Activated CD4-positive, alpha-beta memory T cell treated with anti-CD3 and anti-CD28 coated beads, Interleukin-2, amount 10 ng/mL, durations not matched to agents 7 days and 5 days (primary cell): ENCODE measurements around the gene PDK2. TPM values are rescaled to one million over a fixed set of nuclear protein-coding genes. Genes with fewer than 3 reads are reported as not detected.

ENCODE experiments used
- CTCF ChIA-PET: fragments of 350-600 bp; sonication (Branson Sonifier 250); formaldehyde crosslinking; loops from one replicate; lab custom pipeline; 2021; ENCODE audit warnings: antibody characterized with exemption, inconsistent platforms; lab: Charles Lee
- POLR2A ChIA-PET: fragments of 350-600 bp; sonication (Branson Sonifier 250); formaldehyde crosslinking; loops from one replicate; lab custom pipeline; 2021; ENCODE audit warnings: antibody characterized with exemption; lab: Charles Lee
- DNase-seq: peaks from one replicate; pipeline ENCODE4 v3.0.0-alpha.2; 2020
- H3K27ac Mint-ChIP-seq: one replicate; pipeline ENCODE4 v1.8.0; 2021; ENCODE audit warnings: mild to moderate bottlenecking, mixed read lengths
- H3K27me3 Mint-ChIP-seq: one replicate; pipeline ENCODE4 v1.8.0; 2021; ENCODE audit warnings: mixed read lengths
- H3K36me3 Mint-ChIP-seq: one replicate; pipeline ENCODE4 v1.8.0; 2021; ENCODE audit warnings: low read depth, mixed read lengths
- H3K4me1 Mint-ChIP-seq: one replicate; pipeline ENCODE4 v1.8.0; 2021; ENCODE audit warnings: mixed read lengths
- H3K4me3 Mint-ChIP-seq: one replicate; pipeline ENCODE4 v1.8.0; 2021; ENCODE audit warnings: mild to moderate bottlenecking, mixed read lengths
- H3K9me3 Mint-ChIP-seq: one replicate; pipeline ENCODE4 v1.8.0; 2021; ENCODE audit warnings: mixed read lengths
- total RNA-seq, 2 experiments: library from RNA; stranded (reverse); gene quantifications; one replicate each; pipeline ENCODE4 v1.2.3, GENCODE V29; 2021

PDK2 gene
- total RNA-seq, 2 experiments from 2014 or later, result 19.6 to 23.4 TPM

- H3K27ac Mint-ChIP-seq, result peak overlapping the region; percentile 81
- ChIA-PET CTCF (interaction anchor here (0.7 to 5.7 kb wide), 4 partner anchors 8 to 31 kb away, joined by 4 to 58 read pairs (median 21); no protein-coding TSS in a partner anchor), POLR2A (interaction anchor here (1.0 to 2.4 kb wide), 5 partner anchors 8 to 44 kb away, joined by 3 to 13 read pairs (median 4); no protein-coding TSS in a partner anchor)
- peak overlapping the region; percentile 88 for H3K4me3 Mint-ChIP-seq
- no peaks in the 10 kb centered on the region for H3K27me3 Mint-ChIP-seq
- DNase-seq, result no peak
- no peaks in the 10 kb centered on the region for H3K9me3 Mint-ChIP-seq
- H3K36me3 Mint-ChIP-seq, result peaks cover 65% of the 10 kb centered on the region
- H3K4me1 Mint-ChIP-seq, result peaks cover 60% of the 10 kb centered on the region
Observed at GRCh38 chr17:50147841-50148225, 52.7 kb downstream of the PDK2 start.

- POLR2A ChIA-PET, result interaction anchor here (1.0 to 2.4 kb wide), 6 partner anchors 8 to 54 kb away, joined by 3 to 13 read pairs (median 4); no protein-coding TSS in a partner anchor
- Mint-ChIP-seq H3K4me3 (peak overlapping the region; percentile 88), H3K27me3 (no peaks in the 10 kb centered on the region), H3K27ac (peak overlapping the region; percentile 81), H3K9me3 (no peaks in the 10 kb centered on the region), H3K36me3 (peaks cover 59% of the 10 kb centered on the region), H3K4me1 (peaks cover 54% of the 10 kb centered on the region)
- CTCF ChIA-PET, result interaction anchor here (0.7 to 5.7 kb wide), 5 partner anchors 8 to 31 kb away, joined by 3 to 58 read pairs (median 6); no protein-coding TSS in a partner anchor
- peak; percentile 57 for DNase-seq
Observed at GRCh38 chr17:50148226-50149090, 53.3 kb downstream of the PDK2 start.

GRCh38 chr17:50149091-50149416 lies 53.9 kb downstream of the PDK2 start:
- Mint-ChIP-seq H3K27ac (peak overlapping the region; percentile 75), H3K27me3 (no peaks in the 10 kb centered on the region), H3K4me3 (peak overlapping the region; percentile 88), H3K9me3 (no peaks in the 10 kb centered on the region), H3K36me3 (peaks cover 53% of the 10 kb centered on the region), H3K4me1 (peaks cover 48% of the 10 kb centered on the region)
- POLR2A ChIA-PET, result interaction anchor here (1.0 to 4.4 kb wide), 7 partner anchors 9 to 55 kb away, joined by 3 to 47 read pairs (median 6); no protein-coding TSS in a partner anchor
- CTCF ChIA-PET, result interaction anchor here (0.8 to 5.7 kb wide), 3 partner anchors 9 to 17 kb away, joined by 3 to 58 read pairs (median 36); no protein-coding TSS in a partner anchor
- no peak for DNase-seq

GRCh38 chr17:50149417-50150353 lies 54.5 kb downstream of the PDK2 start:
- Mint-ChIP-seq H3K4me3 (peak overlapping the region; percentile 88), H3K27me3 (no peaks in the 10 kb centered on the region), H3K27ac (peak overlapping the region; percentile 75), H3K4me1 (peaks cover 48% of the 10 kb centered on the region), H3K36me3 (peaks cover 46% of the 10 kb centered on the region), H3K9me3 (no peaks in the 10 kb centered on the region)
- ChIA-PET POLR2A (interaction anchor here (0.7 to 4.4 kb wide), 10 partner anchors 8 to 197 kb away, joined by 3 to 47 read pairs (median 4); partner anchors contain the start of gene ITGA3), CTCF (interaction anchor here (0.8 to 5.7 kb wide), 5 partner anchors 10 to 93 kb away, joined by 3 to 58 read pairs (median 18); partner anchors contain the start of gene PDK2)
- peak; percentile 69 for DNase-seq

- CTCF ChIA-PET, result interaction anchor here (0.5 to 5.7 kb wide), 8 partner anchors 10 to 350 kb away, joined by 3 to 58 read pairs (median 6); partner anchors contain the start of gene PDK2
- H3K36me3 Mint-ChIP-seq, result peaks cover 39% of the 10 kb centered on the region
- POLR2A ChIA-PET, result interaction anchor here (0.6 to 4.4 kb wide), 7 partner anchors 10 to 412 kb away, joined by 3 to 47 read pairs (median 4); no protein-coding TSS in a partner anchor
- peak within 1 kb of the TSS; percentile 88 for H3K4me3 Mint-ChIP-seq
- H3K4me1 Mint-ChIP-seq, result peaks cover 48% of the 10 kb centered on the region
- no peaks in the 10 kb centered on the region for H3K9me3 Mint-ChIP-seq
- H3K27me3 Mint-ChIP-seq, result no peaks in the 10 kb centered on the region
- peak within 1 kb of the TSS; percentile 95 for H3K27ac Mint-ChIP-seq
- no peak for DNase-seq
Observed at GRCh38 chr17:50150354-50151040, 55.3 kb downstream of the PDK2 start, which contains the start of gene PPP1R9B. Gene PPP1R9B, minus strand, starts transcription at chr17:50150677. Its CDS starts 164 bp downstream, at chr17:50150513.

- CTCF ChIA-PET, result interaction anchor here (0.5 to 5.7 kb wide), 16 partner anchors 8 to 349 kb away, joined by 3 to 58 read pairs (median 4); partner anchors contain the start of gene PDK2
- H3K36me3 Mint-ChIP-seq, result peaks cover 34% of the 10 kb centered on the region
- POLR2A ChIA-PET, result interaction anchor here (0.6 to 4.4 kb wide), 6 partner anchors 10 to 412 kb away, joined by 3 to 47 read pairs (median 8); partner anchors contain the start of gene SAMD14
- peaks cover 40% of the 10 kb centered on the region for H3K4me1 Mint-ChIP-seq
- no peaks in the 10 kb centered on the region for H3K9me3 Mint-ChIP-seq
- peak overlapping the region; percentile 95 for H3K27ac Mint-ChIP-seq
- H3K27me3 Mint-ChIP-seq, result no peaks in the 10 kb centered on the region
- peak; percentile 93 for DNase-seq
- peak overlapping the region; percentile 83 for H3K4me3 Mint-ChIP-seq
Observed at GRCh38 chr17:50151041-50151936, 56.1 kb downstream of the PDK2 start.

GRCh38 chr17:50151937-50152547 lies 56.9 kb downstream of the PDK2 start:
- Mint-ChIP-seq H3K4me3 (peak overlapping the region; percentile 83), H3K36me3 (peaks cover 27% of the 10 kb centered on the region), H3K4me1 (peaks cover 34% of the 10 kb centered on the region), H3K27me3 (no peaks in the 10 kb centered on the region), H3K27ac (peak overlapping the region; percentile 95), H3K9me3 (no peaks in the 10 kb centered on the region)
- DNase-seq, result peak; percentile 73
- ChIA-PET POLR2A (interaction anchor here (0.7 to 4.4 kb wide), 5 partner anchors 9 to 359 kb away, joined by 3 to 47 read pairs (median 8); partner anchors contain the start of gene SAMD14), CTCF (interaction anchor here (0.7 to 5.7 kb wide), 14 partner anchors 9 to 334 kb away, joined by 3 to 58 read pairs (median 4); partner anchors contain the start of gene PDK2)

GRCh38 chr17:50152736-50153135 lies 57.6 kb downstream of the PDK2 start:
- peaks cover 34% of the 10 kb centered on the region for H3K4me1 Mint-ChIP-seq
- DNase-seq, result no peak
- H3K9me3 Mint-ChIP-seq, result no peaks in the 10 kb centered on the region
- ChIA-PET POLR2A (interaction anchor here (0.7 to 4.4 kb wide), 5 partner anchors 9 to 359 kb away, joined by 3 to 47 read pairs (median 8); partner anchors contain the start of gene SAMD14), CTCF (interaction anchor here (0.7 to 5.7 kb wide), 11 partner anchors 9 to 335 kb away, joined by 3 to 58 read pairs (median 5); partner anchors contain the start of gene PDK2)
- H3K4me3 Mint-ChIP-seq, result no peak overlapping the region
- H3K36me3 Mint-ChIP-seq, result peaks cover 20% of the 10 kb centered on the region
- no peak overlapping the region for H3K27ac Mint-ChIP-seq
- no peaks in the 10 kb centered on the region for H3K27me3 Mint-ChIP-seq

GRCh38 chr17:50153650-50154575 lies 58.8 kb downstream of the PDK2 start:
- Mint-ChIP-seq H3K4me1 (peaks cover 43% of the 10 kb centered on the region), H3K4me3 (no peak overlapping the region), H3K36me3 (peaks cover 11% of the 10 kb centered on the region), H3K27me3 (no peaks in the 10 kb centered on the region), H3K27ac (no peak overlapping the region), H3K9me3 (no peaks in the 10 kb centered on the region)
- DNase-seq, result no peak
- CTCF ChIA-PET, result interaction anchor here (0.9 to 5.7 kb wide), 4 partner anchors 14 to 60 kb away, joined by 3 to 36 read pairs (median 4); no protein-coding TSS in a partner anchor
- POLR2A ChIA-PET, result interaction anchor here (1.6 to 1.8 kb wide), 2 partner anchors 11 to 14 kb away, joined by 6 to 7 read pairs; no protein-coding TSS in a partner anchor
